PFSK-1 (cell line): ENCODE results near the gene MGLL.

Source experiments
- POLR2AphosphoS5 ChIP-seq: IDR thresholded peaks from 2 replicates; pipeline ENCODE4 v1.6.1; 2012; ENCODE audit warnings: low read depth, mild to moderate bottlenecking, control low read depth, low read length, moderate library complexity
- SIN3A ChIP-seq: IDR thresholded peaks from 2 replicates; pipeline ENCODE4 v1.6.1; 2012; ENCODE audit warnings: mild to moderate bottlenecking, low read length, moderate library complexity, borderline replicate concordance; ENCODE audit not compliant: insufficient read depth

DNA sequence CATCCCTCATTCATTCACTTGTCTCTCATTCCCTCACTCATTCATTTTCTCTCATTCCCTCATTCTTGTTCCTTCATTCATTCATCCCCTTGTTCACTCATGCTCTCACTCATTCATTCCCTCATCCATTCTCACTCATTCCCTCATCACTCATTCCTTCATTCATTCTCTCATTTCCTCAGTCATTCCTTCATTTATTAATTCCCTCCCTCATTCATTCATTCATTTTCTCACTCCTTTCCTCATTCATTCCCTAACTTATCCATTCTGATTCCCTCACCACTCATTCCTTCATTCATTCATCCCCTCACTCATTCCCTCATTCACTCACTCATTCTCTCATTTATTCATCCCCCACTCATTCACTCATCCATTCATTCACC is 135.8 kb downstream of the MGLL start:
- TF ChIP-seq SIN3A (no peak), POLR2AphosphoS5 (no peak)
